ENCODE results near the gene GRPEL2.

GRPEL2 gene

DNA sequence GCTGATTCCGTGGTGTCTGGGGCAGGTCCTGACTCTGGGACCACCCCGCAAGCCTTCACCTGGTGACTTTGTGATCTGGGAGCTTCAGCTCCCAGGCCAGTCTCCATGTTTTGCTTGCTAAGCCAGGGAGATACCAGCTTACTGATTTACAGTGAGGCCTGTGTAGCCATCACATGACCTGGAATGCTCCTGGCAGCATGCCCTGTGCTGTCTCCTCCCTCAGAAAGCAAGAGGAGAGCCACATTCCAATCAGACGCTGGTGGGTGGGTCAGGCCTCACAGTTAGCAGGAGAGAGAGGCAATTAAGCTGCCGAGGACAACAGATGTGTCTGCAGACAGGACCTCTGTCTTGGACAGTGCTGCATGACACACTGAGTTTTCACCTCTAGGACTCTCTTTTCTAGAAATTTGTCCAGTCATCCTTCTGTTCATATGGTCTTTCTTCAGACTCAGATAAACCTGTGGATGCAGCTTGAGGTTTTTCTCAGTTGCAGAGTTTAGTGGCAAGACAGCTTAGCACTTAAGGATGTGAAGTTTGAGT lies 24.4 kb upstream of the GRPEL2 start:
- peak; percentile 63 for DNase-seq

- no peak for DNase-seq
Observed at GRCh38 chr5:149322518-149322917, 22.8 kb upstream of the GRPEL2 start.

DNA sequence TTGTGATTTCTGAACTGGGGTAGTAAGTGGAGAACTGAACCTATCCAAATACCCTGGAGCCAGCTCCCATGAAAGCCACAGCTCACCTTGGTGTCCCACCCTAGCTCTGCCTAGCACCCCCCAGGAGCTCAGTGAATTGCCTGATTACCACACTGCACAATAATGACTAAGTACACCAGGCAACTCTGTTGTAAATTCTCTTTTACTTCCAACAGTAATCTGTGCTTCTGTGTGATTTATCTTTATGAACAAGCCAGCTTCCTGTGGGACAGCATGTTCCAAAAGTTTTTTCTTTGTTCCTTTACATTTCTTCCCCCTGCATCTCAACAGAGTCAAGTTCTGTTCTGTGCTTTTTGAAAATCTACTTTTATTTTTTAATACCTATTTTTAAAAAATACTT lies 22.1 kb upstream of the GRPEL2 start:
- DNase-seq, result no peak

DNA sequence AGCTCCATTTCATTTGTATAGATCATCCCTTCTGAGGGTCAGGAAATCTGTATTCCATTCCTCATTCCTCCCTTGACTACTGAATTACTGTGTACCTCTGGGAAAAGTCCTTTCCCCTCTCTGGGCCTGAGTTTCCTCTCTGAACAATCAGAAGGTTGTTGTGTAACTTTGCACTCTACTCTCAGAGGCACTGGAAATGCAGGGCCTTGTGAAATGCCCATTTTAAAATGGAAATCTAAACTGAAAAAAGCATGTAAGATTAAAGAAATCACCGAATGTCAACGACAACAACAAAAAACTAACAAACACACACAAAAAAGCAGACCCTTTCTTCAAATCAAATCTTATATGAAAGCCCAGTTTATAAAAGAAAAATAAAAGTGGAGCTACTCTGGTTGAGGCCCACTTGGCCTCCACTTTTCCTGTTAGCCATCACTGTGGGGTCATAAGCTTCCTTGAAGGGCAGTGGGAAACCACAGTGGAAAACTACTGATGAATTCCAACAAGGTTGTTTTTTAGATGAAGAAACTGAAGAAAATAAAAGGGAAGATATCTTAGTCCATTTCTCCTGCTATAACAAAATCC lies 21.6 kb upstream of the GRPEL2 start:
- DNase-seq, result no peak

DNA sequence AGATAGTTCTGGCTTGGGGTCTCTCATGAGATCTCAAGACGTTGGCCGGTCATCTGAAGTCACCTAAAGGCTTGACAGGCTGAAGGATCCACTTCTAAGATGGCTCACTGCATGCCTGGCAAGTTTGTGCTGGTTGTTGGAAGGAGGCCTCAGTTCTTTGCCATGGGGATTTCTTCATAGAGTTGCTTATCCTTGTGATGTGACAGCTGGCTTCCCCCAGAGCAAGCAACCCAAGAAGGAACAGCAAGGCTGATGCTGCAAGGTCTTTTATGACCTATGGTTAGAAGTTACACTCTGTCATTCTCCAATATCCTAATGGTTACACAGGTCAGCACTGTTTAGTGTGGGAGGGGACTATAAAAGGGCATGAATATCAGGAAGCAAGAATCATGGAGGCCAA lies 20.7 kb upstream of the GRPEL2 start:
- DNase-seq, result no peak

- no peak for DNase-seq
Observed at GRCh38 chr5:149325166-149325735, 20.0 kb upstream of the GRPEL2 start.

- no peak for DNase-seq
Observed at GRCh38 chr5:149325894-149326293, 19.4 kb upstream of the GRPEL2 start.

DNA sequence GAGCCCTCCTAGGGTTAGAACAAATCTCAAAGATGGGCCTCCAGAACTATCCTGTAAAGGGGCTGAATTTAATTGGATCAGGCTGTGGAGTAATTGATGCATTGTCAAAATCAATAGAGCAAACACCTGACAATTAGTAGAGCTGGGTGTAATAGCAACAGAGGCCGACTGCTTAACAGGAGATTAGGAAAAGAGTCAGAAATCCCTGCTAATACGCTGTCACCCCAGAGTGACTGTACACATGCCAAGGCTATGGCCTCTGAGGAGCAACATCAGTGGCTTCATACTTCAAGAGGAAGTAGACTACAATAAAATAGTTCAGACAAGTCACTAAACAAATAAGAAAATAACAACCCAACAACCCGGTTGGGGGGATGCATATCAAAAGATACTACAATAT lies 18.7 kb upstream of the GRPEL2 start:
- no peak for DNase-seq

DNA sequence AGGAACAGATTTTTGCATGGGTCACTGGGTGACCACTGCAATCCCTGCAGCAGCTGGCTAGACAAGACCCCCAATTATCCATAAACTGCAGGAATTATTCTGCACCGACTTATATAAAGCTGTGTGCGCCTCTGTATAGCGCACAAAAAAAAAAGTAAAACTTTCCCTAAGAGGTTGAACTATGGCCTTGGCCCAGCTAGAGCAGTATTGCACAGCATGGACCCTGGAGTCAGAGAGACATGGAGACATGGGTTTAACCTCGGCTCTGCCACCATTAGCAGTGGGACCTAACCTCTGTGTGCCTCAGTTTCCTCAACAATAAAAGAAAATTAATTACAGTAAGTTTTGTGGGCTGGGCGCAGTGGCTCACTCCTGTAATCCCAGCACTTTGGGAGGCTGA lies 17.1 kb upstream of the GRPEL2 start:
- no peak for DNase-seq

GRCh38 chr5:149333711-149334443 lies 11.4 kb upstream of the GRPEL2 start:
- no peak for DNase-seq

DNA sequence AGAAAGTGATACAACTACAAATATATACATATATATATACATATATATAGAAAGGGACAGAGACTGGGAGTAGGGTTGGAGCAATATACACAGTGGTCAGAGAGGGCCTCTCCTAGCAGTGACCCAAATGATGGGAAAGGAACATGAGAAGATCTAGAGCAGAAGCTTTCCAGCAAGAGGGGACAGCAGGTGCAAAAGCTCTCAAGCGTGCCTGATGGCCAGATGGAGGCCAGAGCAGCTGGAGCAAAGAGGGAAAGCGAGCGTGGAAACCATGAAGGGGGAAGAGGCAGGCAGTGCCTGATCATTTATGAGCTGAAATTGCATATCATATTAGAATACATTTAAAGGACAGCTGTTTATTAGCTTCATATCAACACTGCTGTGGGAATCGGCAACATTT lies 7.6 kb upstream of the GRPEL2 start:
- peak; percentile 63 for DNase-seq

DNA sequence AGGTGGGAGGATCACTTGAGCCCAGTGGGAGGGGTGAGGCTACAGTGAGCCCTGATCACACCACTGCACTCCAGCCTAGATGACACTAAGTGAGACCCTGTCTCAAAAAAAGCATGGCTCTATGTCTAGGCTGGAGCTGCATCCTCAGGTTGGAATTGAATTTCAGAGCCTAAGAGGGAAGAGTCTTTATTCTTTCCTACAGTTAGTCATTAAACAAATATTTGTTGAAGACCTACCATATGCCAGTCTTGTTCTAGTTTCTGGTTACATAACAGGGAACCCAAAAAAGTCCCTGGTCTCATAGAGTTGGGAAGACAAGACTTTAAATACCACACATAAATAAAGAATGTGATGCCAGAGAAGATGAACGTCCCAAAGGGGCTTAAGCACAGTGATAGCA lies 6.9 kb upstream of the GRPEL2 start:
- DNase-seq, result no peak

GRCh38 chr5:149340920-149341319 lies 4.4 kb upstream of the GRPEL2 start:
- no peak for DNase-seq

DNA sequence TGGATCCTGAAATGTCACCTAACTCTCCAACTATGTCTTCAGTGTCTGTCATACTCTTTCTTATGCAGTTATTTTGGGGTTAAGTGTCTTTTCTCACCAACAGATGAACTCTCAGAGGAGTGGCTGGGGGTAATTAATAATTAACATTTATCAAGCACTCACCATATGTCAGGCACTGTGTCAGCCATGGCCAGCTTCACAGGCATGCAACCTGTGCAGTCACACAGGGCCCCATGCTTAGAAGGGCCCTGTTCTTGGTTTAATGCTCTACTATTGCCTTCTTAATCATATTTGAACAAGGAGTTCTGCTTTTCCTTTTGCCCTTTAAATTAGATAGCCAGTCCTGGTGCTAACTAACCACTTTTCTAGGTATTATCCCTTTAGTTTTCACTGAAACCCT lies 3.4 kb upstream of the GRPEL2 start:
- DNase-seq, result no peak

GRCh38 chr5:149344151-149344550 lies 1.1 kb upstream of the GRPEL2 start:
- DNase-seq, result no peak

- DNase-seq, result no peak
Observed at GRCh38 chr5:149345892-149346222, 558 bp downstream of the GRPEL2 start.

DNA sequence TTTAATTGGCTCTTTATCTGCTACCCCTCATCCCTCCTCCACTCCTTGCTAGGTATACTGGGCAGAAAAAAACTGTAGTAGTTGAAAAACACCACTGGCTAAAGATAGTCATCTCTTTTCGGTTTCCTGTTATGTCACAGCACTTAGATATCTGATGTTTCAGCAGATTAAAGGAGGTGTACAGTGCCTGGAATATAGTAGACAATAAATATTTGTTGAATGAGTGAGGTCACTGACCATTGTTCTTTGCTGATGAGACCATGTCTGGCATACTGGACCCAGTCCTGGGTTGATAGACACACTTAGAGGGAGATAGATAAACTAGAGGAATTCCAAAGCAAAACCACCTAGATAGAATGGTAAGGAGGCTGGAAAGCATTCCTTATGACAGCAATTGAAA lies 3.2 kb downstream of the GRPEL2 start:
- DNase-seq, result no peak

DNA sequence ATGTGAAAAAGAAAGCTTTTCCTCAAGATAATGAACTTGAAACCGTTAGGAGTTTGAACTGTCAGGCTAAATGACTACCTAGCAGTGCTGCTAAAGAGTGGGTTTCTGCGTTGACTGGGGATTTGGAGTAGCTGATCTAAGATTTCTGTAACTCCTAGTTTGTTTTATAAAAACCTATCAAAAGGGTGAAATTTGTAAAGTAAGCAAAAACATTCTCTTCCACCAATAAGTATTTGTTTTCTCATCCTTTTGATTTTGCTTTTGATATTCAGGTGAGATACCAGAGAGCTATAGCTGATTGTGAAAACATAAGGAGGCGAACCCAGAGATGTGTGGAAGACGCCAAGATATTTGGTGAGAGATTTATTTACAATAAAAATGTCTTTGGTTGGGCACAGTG lies 4.1 kb downstream of the GRPEL2 start:
- no peak for DNase-seq

- DNase-seq, result no peak
Observed at GRCh38 chr5:149352169-149352568, 6.9 kb downstream of the GRPEL2 start.

DNA sequence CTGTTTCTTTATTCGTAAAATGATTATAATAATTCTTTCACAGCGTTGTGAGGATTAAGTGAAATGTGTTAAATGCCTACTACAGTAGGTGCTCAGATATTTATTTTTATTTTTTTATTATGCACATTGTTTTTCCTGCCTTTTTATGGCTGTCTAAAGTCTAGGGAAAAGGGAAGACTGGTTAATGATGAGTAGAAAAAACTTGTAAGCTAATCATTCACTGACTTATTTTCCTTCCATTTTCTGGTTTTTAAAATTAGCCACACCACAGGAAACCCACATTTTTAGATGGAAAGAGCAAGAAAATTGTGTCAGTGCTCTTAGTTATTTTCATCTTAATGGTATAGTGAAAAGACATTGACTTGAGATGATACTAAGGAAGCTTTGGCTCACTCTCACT lies 8.6 kb downstream of the GRPEL2 start:
- no peak for DNase-seq

GRCh38 chr5:149355688-149356087 lies 10.4 kb downstream of the GRPEL2 start:
- DNase-seq, result no peak

DNA sequence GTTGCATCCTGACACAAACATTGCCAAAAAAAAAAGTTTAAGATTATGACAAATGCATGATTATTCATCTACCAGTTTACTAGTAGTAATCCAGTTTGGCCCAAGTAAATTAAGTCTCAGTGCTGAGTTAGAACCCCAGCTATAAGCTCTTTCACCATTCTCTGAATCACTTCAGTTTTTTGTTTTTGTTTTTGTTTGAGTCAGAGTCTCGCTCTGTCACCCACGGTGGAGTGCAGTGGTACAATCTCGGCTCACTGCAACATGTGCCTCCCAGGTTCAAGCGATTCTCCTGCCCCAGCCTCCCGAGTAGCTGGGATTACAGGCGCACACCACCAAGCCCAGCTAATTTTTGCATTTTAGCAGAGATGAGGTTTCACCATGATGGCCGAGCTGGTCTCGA lies 11.1 kb downstream of the GRPEL2 start:
- no peak for DNase-seq

DNA sequence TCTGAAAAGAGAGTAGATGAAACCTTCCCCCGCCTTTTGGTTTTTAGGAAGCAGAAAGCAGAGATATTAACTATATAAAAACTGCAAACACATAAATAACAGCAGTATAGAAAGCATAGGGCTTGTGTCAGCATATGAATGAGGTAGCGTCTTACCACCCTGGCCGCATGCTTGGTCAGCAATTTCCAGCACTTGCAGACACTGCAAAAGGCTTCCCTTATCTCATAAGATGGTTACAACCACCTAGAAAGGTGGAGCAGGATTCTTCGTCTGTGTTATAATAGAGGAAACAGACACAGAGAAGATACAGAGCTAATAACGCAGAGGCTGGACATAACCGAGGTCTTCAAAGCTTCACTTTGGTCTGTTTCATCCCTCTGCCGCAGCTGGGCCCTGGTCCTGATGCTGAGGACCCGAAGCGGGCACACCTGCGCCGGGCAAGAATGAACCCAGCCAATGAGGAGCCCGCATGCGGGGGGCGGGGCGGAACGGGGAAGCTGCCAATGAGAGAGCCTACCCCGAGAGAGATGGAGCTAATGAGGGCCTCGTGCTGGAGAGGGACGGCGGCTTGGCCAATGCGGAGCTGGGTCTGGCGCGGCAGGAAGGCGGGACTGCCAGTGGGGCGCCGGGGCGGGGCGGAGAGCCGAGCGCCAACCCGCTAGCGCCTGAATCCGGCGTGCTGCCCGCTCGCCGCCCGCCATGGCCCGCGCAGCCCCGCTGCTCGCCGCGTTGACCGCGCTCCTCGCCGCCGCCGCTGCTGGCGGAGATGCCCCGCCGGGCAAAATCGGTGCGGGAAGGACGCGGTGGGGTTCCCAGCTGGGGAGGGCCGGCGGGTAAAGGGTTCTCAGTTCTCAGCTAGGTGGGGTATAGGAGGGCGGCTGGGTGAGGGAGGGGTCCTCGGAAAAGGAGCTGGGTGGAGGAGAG lies 12.3 kb downstream of the GRPEL2 start, which contains the start of gene PCYOX1L:
Gene PCYOX1L, plus strand, starts transcription at position 677 of the 924 bp plus-strand sequence. Its CDS starts 23 bp downstream, at position 700.
- DNase-seq, result peak; percentile 86

Data from NCI-H1092 (cell line).